KOPT-K1 (cell line): ENCODE measurements around the gene MYOD1.

Experiments used
- H3K27ac ChIP-seq: fragments of 200-600 bp; sonication (generic); 2 replicates; pipeline ENCODE4 v1.5.1; 2016; ENCODE audit warnings: antibody characterized with exemption, mild to moderate bottlenecking, low read depth, low read length; ENCODE audit not compliant: poor library complexity, severe bottlenecking
- H3K36me3 ChIP-seq: fragments of 200-600 bp; sonication (generic); 2 replicates; pipeline ENCODE4 v1.5.1; 2017; ENCODE audit warnings: antibody characterized with exemption, mild to moderate bottlenecking, low read length, moderate library complexity; ENCODE audit not compliant: insufficient read depth
- H3K9me3 ChIP-seq: fragments of 200-600 bp; sonication (generic); 2 replicates; pipeline ENCODE4 v1.5.1; 2017; ENCODE audit warnings: antibody characterized with exemption, low read length, mild to moderate bottlenecking; ENCODE audit not compliant: insufficient read depth, poor library complexity, severe bottlenecking

Gene MYOD1

GRCh38 chr11:17719028-17719937, at the start of gene MYOD1:
Gene MYOD1, plus strand, starts transcription at chr11:17719571. Its CDS starts 212 bp downstream, at chr11:17719783.
- Histone ChIP-seq H3K27ac (no peak within 1 kb of the TSS), H3K36me3 (no peaks in the 10 kb centered on the region), H3K9me3 (no peaks in the 10 kb centered on the region)

GRCh38 chr11:17672469-17672868, 46.9 kb upstream of the MYOD1 start:
- Histone ChIP-seq H3K27ac (no peak overlapping the region), H3K36me3 (no peaks in the 10 kb centered on the region), H3K9me3 (peaks cover 30% of the 10 kb centered on the region)

- Histone ChIP-seq H3K27ac (no peak overlapping the region), H3K36me3 (no peaks in the 10 kb centered on the region), H3K9me3 (peaks cover 34% of the 10 kb centered on the region)
Measured at GRCh38 chr11:17673951-17674350, 45.4 kb upstream of the MYOD1 start.

GRCh38 chr11:17682848-17683247, 36.5 kb upstream of the MYOD1 start:
- Histone ChIP-seq H3K9me3 (peaks cover under 1% of the 10 kb centered on the region), H3K36me3 (no peaks in the 10 kb centered on the region), H3K27ac (no peak overlapping the region)

GRCh38 chr11:17683377-17684161, 35.8 kb upstream of the MYOD1 start:
- H3K36me3 ChIP-seq = no peaks in the 10 kb centered on the region
- H3K9me3 ChIP-seq = no peaks in the 10 kb centered on the region
- no peak overlapping the region for H3K27ac ChIP-seq

GRCh38 chr11:17684550-17684949, 34.8 kb upstream of the MYOD1 start:
- Histone ChIP-seq H3K9me3 (no peaks in the 10 kb centered on the region), H3K36me3 (no peaks in the 10 kb centered on the region), H3K27ac (no peak overlapping the region)

GRCh38 chr11:17686231-17686980, 33.0 kb upstream of the MYOD1 start:
- no peaks in the 10 kb centered on the region for H3K9me3 ChIP-seq
- no peak overlapping the region for H3K27ac ChIP-seq
- no peaks in the 10 kb centered on the region for H3K36me3 ChIP-seq

- no peak overlapping the region for H3K27ac ChIP-seq
- H3K9me3 ChIP-seq = no peaks in the 10 kb centered on the region
- no peaks in the 10 kb centered on the region for H3K36me3 ChIP-seq
Measured at GRCh38 chr11:17687946-17688670, 31.3 kb upstream of the MYOD1 start.

- Histone ChIP-seq H3K27ac (no peak overlapping the region), H3K36me3 (no peaks in the 10 kb centered on the region), H3K9me3 (no peaks in the 10 kb centered on the region)
Measured at GRCh38 chr11:17691550-17691949, 27.8 kb upstream of the MYOD1 start.

- H3K36me3 ChIP-seq = no peaks in the 10 kb centered on the region
- H3K27ac ChIP-seq = no peak overlapping the region
- H3K9me3 ChIP-seq = no peaks in the 10 kb centered on the region
Measured at GRCh38 chr11:17691976-17692375, 27.4 kb upstream of the MYOD1 start.

- Histone ChIP-seq H3K27ac (no peak overlapping the region), H3K9me3 (no peaks in the 10 kb centered on the region), H3K36me3 (no peaks in the 10 kb centered on the region)
Measured at GRCh38 chr11:17692931-17693330, 26.4 kb upstream of the MYOD1 start.

- Histone ChIP-seq H3K27ac (no peak overlapping the region), H3K9me3 (no peaks in the 10 kb centered on the region), H3K36me3 (no peaks in the 10 kb centered on the region)
Measured at GRCh38 chr11:17693531-17693930, 25.8 kb upstream of the MYOD1 start.

- no peak overlapping the region for H3K27ac ChIP-seq
- no peaks in the 10 kb centered on the region for H3K36me3 ChIP-seq
- H3K9me3 ChIP-seq = no peaks in the 10 kb centered on the region
Measured at GRCh38 chr11:17694494-17695110, 24.8 kb upstream of the MYOD1 start.
